ENCODE data around the gene DRGX.

DNA sequence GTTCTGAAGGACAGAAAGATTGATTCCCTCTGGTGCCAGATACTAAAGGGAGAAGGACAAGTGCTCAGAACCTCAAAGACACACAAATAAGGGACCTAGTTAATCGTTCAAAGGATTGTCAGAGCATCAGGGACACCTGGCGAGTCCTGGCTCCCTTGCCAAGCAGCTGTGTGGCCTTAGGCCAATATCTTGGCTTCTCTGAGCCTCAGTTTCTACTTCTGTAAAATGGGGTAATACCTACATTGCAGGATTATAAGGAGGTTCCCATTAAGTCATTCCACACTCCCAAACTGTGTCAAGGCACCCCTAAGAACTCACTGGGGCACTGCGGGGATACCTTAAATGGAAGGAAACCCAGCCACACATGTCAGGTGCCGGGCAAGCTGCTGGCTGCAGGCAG is 29.4 kb downstream of the DRGX start:
- TF ChIP-seq EZH2 (IDR thresholded peaks at IDR 0.05; ENCODE audit: insufficient read depth, poor library complexity, severe bottlenecking) (no peak), EZH2phosphoT487 (IDR thresholded peaks at IDR 0.05; ENCODE audit: insufficient read depth, low read depth) (no peak)

Data from GM23248 (cell line).